HG02610 (cell line): Measurements from ENCODE around the gene FNDC10.
"Not testable (repeated sequence)": the region's sequence is repeated elsewhere in the genome, so short reads cannot be mapped to it uniquely, and the experiment has no call there.

Source experiments
- ATAC-seq: cut with Tn5 transposase; IDR thresholded peaks from one replicate; pipeline ENCODE4 v1.9.1; 2021; ENCODE audit warnings: mild to moderate bottlenecking, moderate library complexity; ENCODE audit not compliant: unreplicated experiment

The FNDC10 gene

GRCh38 chr1:1567891-1568291, 32.0 kb downstream of the FNDC10 start:
- no peak for ATAC-seq

- ATAC-seq = no peak
These were observed 32.6 kb downstream of the FNDC10 start for GRCh38 chr1:1567152-1567875.

GRCh38 chr1:1565340-1565739, 34.6 kb downstream of the FNDC10 start:
- ATAC-seq = no peak

- ATAC-seq = no peak
These were observed 35.7 kb downstream of the FNDC10 start for GRCh38 chr1:1564268-1564667.

GRCh38 chr1:1563688-1564087, 36.2 kb downstream of the FNDC10 start:
- ATAC-seq = no peak

GRCh38 chr1:1562556-1563195, 37.3 kb downstream of the FNDC10 start:
- ATAC-seq = no peak

GRCh38 chr1:1561801-1562470, 38.0 kb downstream of the FNDC10 start:
- ATAC-seq = no peak

- ATAC-seq = no peak
These were observed 39.8 kb downstream of the FNDC10 start for GRCh38 chr1:1560178-1560577.

GRCh38 chr1:1559066-1559465, 40.9 kb downstream of the FNDC10 start:
- no peak for ATAC-seq

- ATAC-seq = no peak
These were observed 41.3 kb downstream of the FNDC10 start for GRCh38 chr1:1558591-1558990.

GRCh38 chr1:1557688-1558087, 42.2 kb downstream of the FNDC10 start:
- not testable (repeated sequence) for ATAC-seq

- ATAC-seq = not testable (repeated sequence)
These were observed 43.0 kb downstream of the FNDC10 start for GRCh38 chr1:1556961-1557360.

- ATAC-seq = no peak
These were observed 43.4 kb downstream of the FNDC10 start for GRCh38 chr1:1556505-1556904.

GRCh38 chr1:1554926-1555915, 44.7 kb downstream of the FNDC10 start:
- no peak for ATAC-seq

GRCh38 chr1:1554550-1554925, 45.4 kb downstream of the FNDC10 start:
- no peak for ATAC-seq

GRCh38 chr1:1553821-1554494, 46.0 kb downstream of the FNDC10 start:
- ATAC-seq = no peak

- no peak for ATAC-seq
These were observed 47.7 kb downstream of the FNDC10 start for GRCh38 chr1:1552263-1552639.

GRCh38 chr1:1551524-1552262, 48.2 kb downstream of the FNDC10 start:
- no peak for ATAC-seq

GRCh38 chr1:1550591-1551432, 49.1 kb downstream of the FNDC10 start:
- ATAC-seq = no peak
